ENCODE data around the gene BMPR2. TPM values are rescaled to one million over a fixed set of nuclear protein-coding genes. Genes with fewer than 3 reads are reported as not detected.

The BMPR2 gene
- total and polyA plus RNA-seq, 2 of the 4 experiments (the other 2 are of a cell fraction), result 17.0 to 30.1 TPM

DNA sequence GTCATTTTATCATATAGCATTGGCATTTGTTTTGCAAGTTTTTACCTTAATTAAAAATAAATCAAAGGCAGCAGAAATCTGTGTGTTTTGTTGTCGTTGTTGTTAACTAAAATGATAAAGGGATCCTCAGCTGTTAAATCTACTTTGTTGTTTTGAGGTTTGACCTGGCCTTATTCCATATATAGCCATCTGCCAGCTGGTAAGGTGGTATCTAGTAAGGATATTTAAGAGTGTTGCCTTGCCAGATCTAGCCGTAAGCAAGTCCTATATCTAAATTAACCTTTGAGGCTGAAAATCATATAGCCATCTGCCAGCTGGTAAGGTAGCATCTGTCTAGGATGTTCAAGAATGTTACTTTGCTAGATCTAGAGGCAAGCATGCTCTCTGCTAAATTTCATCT lies 56.6 kb downstream of the BMPR2 start:
- Histone ChIP-seq H3K27me3 (ENCODE audit: control insufficient read depth, insufficient read depth, low read length) (no peaks in the 10 kb centered on the region), H4K5ac (ENCODE audit: low read depth, low read length) (no peak overlapping the region), H3K79me1 (ENCODE audit: low read depth in 1 of 2, low read length in 2 of 2) (peaks cover 26 to 53% of the 10 kb centered on the region in 2 experiments), H4K91ac (ENCODE audit: insufficient read depth, low read depth, low read length) (no peak overlapping the region), H3K23ac (ENCODE audit: low read depth, low read length) (no peak overlapping the region), H3K36me3 (ENCODE audit: control insufficient read depth, insufficient read depth, low read length) (no peaks in the 10 kb centered on the region), H3K14ac (replicated peaks; ENCODE audit: low read depth, low read length) (no peak overlapping the region), H2BK5ac (ENCODE audit: low read depth, low read length, poor library complexity, severe bottlenecking) (no peak overlapping the region), H2BK120ac (ENCODE audit: low read depth, low read length) (no peak overlapping the region), H2AK9ac (replicated peaks; ENCODE audit: low read depth, low read length, poor library complexity) (no peak overlapping the region), H3K4me3 (ENCODE audit: insufficient read depth, low read depth, low read length) (no peak overlapping the region), H3K9ac (ENCODE audit: low read depth, low read length) (no peak overlapping the region), H3K27ac (ENCODE audit: insufficient read depth, low read length) (no peak overlapping the region), H3K9me1 (ENCODE audit: insufficient read depth, low read length) (peaks cover 14% of the 10 kb centered on the region), H2AK5ac (ENCODE audit: low read depth, low read length) (no peak overlapping the region), H2AFZ (replicated peaks; ENCODE audit: low read length, poor library complexity) (no peak overlapping the region), H3K4me2 (ENCODE audit: low read depth, low read length) (no peak overlapping the region), H3K4ac (ENCODE audit: low read depth, low read length) (no peak overlapping the region), H3K18ac (ENCODE audit: low read depth, low read length) (no peak overlapping the region), H3K9me3 (ENCODE audit: control insufficient read depth, insufficient read depth, low read length) (no peaks in the 10 kb centered on the region), H4K8ac (ENCODE audit: low read depth in 2 of 2, low read length in 2 of 2) (no peak overlapping the region; a peak in 1 of 4 replicates), H2BK20ac (ENCODE audit: low read depth, low read length) (no peak overlapping the region), H4K20me1 (ENCODE audit: insufficient read depth, low read length) (peaks cover 19% of the 10 kb centered on the region), H2BK15ac (ENCODE audit: low read depth, low read length) (no peak overlapping the region), H3K56ac (ENCODE audit: extremely low read depth, insufficient read depth, low read length) (no peak overlapping the region), H3K4me1 (ENCODE audit: control insufficient read depth, insufficient read depth, low read length) (peaks cover 13% of the 10 kb centered on the region)
- dilution Hi-C loops (cut with HindIII; ENCODE audit: low sequenced_read_pairs, unreplicated experiment) (no loop called here), in situ Hi-C loops (cut with MboI; ENCODE audit: low sequenced_read_pairs) (no loop called here), intact Hi-C loops (cut with micrococcal nuclease) (no loop called here)
- TF ChIP-seq CHD1 (IDR thresholded peaks at IDR 0.05; ENCODE audit: low read depth, low read length) (no peak), MXI1 (IDR thresholded peaks at IDR 0.05; ENCODE audit: borderline replicate concordance, low read depth, low read length) (no peak)
- no peak for ATAC-seq (ENCODE audit: low read depth)
- POLR2A ChIA-PET (ENCODE audit: unreplicated experiment), result no interaction called here
- DNase-seq, result no peak
- BruUV-seq (replicated peaks), result no TSS peak
- no CpG with 5 or more reads among the region's 2 CpGs for WGBS, 2 experiments (ENCODE audit: extremely low coverage in 2 of 2, insufficient read length in 1 of 2)
- CTCF ChIA-PET, result no interaction called here
